Urinary bladder (tissue), 4 donors: Measurements from ENCODE around the gene TRDN. TPM values are rescaled to one million over a fixed set of nuclear protein-coding genes. Genes with fewer than 3 reads are reported as not detected.
"Not testable (repeated sequence)": the region's sequence is repeated elsewhere in the genome, so short reads cannot be mapped to it uniquely, and the experiment has no call there.

Experiments
- DNase-seq: peaks from one replicate; pipeline ENCODE4 v3.0.0-alpha.2; 2015; ENCODE audit errors: extremely low spot score
- H3K27ac ChIP-seq: one replicate; pipeline ENCODE4 v1.5.1; 2013; ENCODE audit warnings: low read depth, mild to moderate bottlenecking, moderate library complexity
- H3K36me3 ChIP-seq: one replicate; pipeline ENCODE4 v1.6.1; 2013; ENCODE audit warnings: mild to moderate bottlenecking, moderate library complexity; ENCODE audit not compliant: insufficient read depth
- H3K4me1 ChIP-seq: one replicate; pipeline ENCODE4 v1.6.1; 2013; ENCODE audit warnings: mild to moderate bottlenecking, moderate library complexity; ENCODE audit not compliant: insufficient read depth
- H3K4me3 ChIP-seq: one replicate; pipeline ENCODE4 v1.5.1; 2013; ENCODE audit warnings: low read depth, low read length
- WGBS: extraction: QIAGEN DNeasy Blood & Tissue Kit; methylation state at CpG from one replicate; pipeline ENCODE4 v1.1.7; 2013; 5-methylcytosine and 5-hydroxymethylcytosine counted together
- polyA plus RNA-seq: library from polyadenylated mRNA; stranded (reverse); fragments of 200-250 nt; gene quantifications from one replicate; pipeline ENCODE4 v1.2.3, GENCODE V29; 2013
- total RNA-seq: library from RNA; depleted of rRNA; stranded (reverse); fragments of >200 nt; gene quantifications from one replicate; pipeline ENCODE4 v1.2.3, GENCODE V29; 2014
- donor health status: healthy with polysubstance abuse.
- donor health status: healthy.

Gene TRDN
- total and polyA plus RNA-seq, 2 donors = 0.09 to 13.5 TPM

- no peak overlapping the region for H3K27ac ChIP-seq
- H3K4me1 ChIP-seq = no peaks in the 10 kb centered on the region
- no peak overlapping the region for H3K4me3 ChIP-seq
- 48% methylated on average over 3 of the region's 3 CpGs for WGBS
- DNase-seq = no peak
- no peaks in the 10 kb centered on the region for H3K36me3 ChIP-seq
These were observed 284.5 kb downstream of the TRDN start for GRCh38 chr6:123352279-123352678.

DNA sequence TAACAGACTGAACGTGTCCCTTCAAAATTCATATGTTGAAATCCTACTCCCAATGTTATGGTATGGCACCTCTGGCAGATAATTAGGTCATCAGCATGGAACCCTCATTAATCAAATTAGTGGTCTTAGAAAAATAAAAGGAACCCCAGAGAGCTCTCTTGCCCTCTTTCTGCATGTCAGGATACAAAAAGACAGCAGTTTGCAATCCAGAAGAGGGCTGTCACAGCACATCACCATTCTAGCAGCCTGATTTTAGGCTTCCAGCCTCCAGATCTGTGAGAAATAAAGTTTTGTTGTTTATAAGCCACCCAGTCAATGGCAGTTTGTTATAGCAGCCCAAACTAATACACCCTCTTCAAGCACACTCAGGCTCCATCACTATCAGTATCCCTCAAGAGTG, 292.9 kb downstream of the TRDN start:
- Histone ChIP-seq H3K27ac (no peak overlapping the region), H3K36me3 (no peaks in the 10 kb centered on the region), H3K4me3 (no peak overlapping the region), H3K4me1 (no peaks in the 10 kb centered on the region)
- no peak for DNase-seq
- 78% methylated on average over 1 of the region's 1 CpG for WGBS

DNA sequence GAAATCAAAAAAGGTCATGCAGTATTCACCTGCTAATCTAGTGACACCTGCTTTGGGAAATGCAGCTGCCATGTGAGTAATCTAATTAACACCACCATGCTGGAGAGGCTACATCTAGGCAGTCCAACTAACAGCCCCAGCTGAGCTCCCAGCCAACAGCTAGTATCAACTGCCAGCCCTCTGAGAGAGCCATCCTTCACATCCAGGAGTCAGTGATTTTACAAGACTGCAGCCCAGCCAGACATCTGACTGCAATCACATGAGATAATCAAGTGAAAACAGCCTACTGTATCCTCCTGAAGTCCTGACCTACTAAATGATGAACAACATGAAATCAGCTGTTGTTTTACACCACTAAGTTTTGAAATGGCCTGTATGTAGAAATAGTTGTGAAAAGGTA, 298.4 kb downstream of the TRDN start:
- Histone ChIP-seq H3K4me3 (no peak overlapping the region), H3K36me3 (no peaks in the 10 kb centered on the region), H3K27ac (no peak overlapping the region), H3K4me1 (no peaks in the 10 kb centered on the region)
- DNase-seq = no peak

- no peak overlapping the region for H3K27ac ChIP-seq
- 41% methylated on average over 3 of the region's 3 CpGs for WGBS
- H3K36me3 ChIP-seq = no peaks in the 10 kb centered on the region
- no peak for DNase-seq
- no peak overlapping the region for H3K4me3 ChIP-seq
- H3K4me1 ChIP-seq = no peaks in the 10 kb centered on the region
These were observed 303.6 kb downstream of the TRDN start for GRCh38 chr6:123333000-123333756.

GRCh38 chr6:123332070-123332469, 304.7 kb downstream of the TRDN start:
- H3K36me3 ChIP-seq = no peaks in the 10 kb centered on the region
- WGBS = 86% methylated on average over 2 of the region's 2 CpGs

GRCh38 chr6:123329337-123329736, 307.4 kb downstream of the TRDN start:
- H3K4me1 ChIP-seq = no peaks in the 10 kb centered on the region
- no peak overlapping the region for H3K4me3 ChIP-seq
- no peak overlapping the region for H3K27ac ChIP-seq
- DNase-seq = no peak
- H3K36me3 ChIP-seq = no peaks in the 10 kb centered on the region

More at GRCh38 chr6:123332070-123332469, 304.7 kb downstream of the TRDN start:
- Histone ChIP-seq H3K27ac (no peak overlapping the region), H3K4me1 (no peaks in the 10 kb centered on the region), H3K4me3 (no peak overlapping the region)
- DNase-seq = no peak

- Histone ChIP-seq H3K4me3 (no peak overlapping the region), H3K4me1 (no peaks in the 10 kb centered on the region), H3K27ac (no peak overlapping the region), H3K36me3 (no peaks in the 10 kb centered on the region)
- DNase-seq = no peak
- 71% methylated on average over 3 of the region's 3 CpGs for WGBS
These were observed 313.1 kb downstream of the TRDN start for GRCh38 chr6:123323452-123324329.

- Histone ChIP-seq H3K27ac (no peak overlapping the region), H3K36me3 (no peaks in the 10 kb centered on the region), H3K4me3 (no peak overlapping the region), H3K4me1 (no peaks in the 10 kb centered on the region)
- no peak for DNase-seq
- 73% methylated on average over 7 of the region's 7 CpGs for WGBS
These were observed 315.7 kb downstream of the TRDN start for GRCh38 chr6:123321020-123321419.

DNA sequence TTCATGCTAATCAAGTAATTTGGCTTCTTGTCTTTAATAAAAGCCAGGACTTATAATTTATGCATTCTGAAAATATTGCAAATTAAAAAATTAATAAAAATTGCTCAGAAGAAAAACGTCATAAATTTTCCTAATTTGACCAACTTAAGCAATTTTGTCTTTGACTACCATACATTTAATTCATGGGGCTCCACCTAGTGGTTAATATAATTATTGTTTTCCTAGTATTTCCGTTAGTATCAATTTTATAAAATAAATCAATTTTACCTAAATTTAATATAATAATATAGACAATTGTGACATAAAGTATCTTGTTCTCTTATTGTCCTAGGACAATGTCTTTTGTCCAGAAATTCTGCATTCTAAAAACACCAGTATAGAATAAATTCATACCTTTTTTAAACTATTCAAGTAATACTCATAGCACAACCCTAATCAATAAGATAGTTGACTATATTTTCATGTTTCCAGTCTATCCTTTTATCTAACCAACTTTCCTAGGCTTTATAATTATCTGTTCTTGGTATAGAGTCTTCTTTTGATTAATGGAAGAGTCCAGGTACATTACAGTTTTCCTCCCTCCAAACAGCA, 319.9 kb downstream of the TRDN start:
- H3K4me3 ChIP-seq = no peak overlapping the region
- no peaks in the 10 kb centered on the region for H3K36me3 ChIP-seq
- WGBS = 4% methylated on average over 2 of the region's 2 CpGs
- H3K4me1 ChIP-seq = no peaks in the 10 kb centered on the region
- H3K27ac ChIP-seq = no peak overlapping the region
- no peak for DNase-seq

GRCh38 chr6:123314459-123314858, 322.3 kb downstream of the TRDN start:
- DNase-seq, H3K4me1 ChIP-seq, H3K27ac ChIP-seq, H3K4me3 ChIP-seq, H3K36me3 ChIP-seq: not testable (repeated sequence)
- over 99% methylated on average over 2 of the region's 2 CpGs for WGBS

DNA sequence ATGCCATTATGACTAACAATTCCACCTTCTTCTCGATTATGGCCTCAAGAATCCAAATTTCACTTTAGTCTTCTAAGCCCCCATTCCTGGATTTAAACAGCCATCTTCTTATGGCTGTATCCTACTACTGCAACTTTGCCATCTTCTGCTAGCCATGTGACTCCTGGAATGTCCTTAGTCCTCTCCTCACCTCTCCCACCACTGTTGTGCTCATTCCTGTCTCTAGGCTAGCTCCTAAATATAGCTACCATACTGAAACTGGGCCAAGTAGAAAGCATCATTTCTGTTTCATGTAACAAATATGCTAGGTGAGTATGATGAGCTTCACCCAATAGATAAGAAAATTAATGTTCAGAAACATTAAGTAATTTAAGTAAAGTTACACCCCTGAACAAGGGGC, 327.6 kb downstream of the TRDN start:
- Histone ChIP-seq H3K4me3 (no peak overlapping the region), H3K27ac (no peak overlapping the region), H3K4me1 (no peaks in the 10 kb centered on the region), H3K36me3 (no peaks in the 10 kb centered on the region)
- 84% methylated on average over 1 of the region's 1 CpG for WGBS
- no peak for DNase-seq

DNA sequence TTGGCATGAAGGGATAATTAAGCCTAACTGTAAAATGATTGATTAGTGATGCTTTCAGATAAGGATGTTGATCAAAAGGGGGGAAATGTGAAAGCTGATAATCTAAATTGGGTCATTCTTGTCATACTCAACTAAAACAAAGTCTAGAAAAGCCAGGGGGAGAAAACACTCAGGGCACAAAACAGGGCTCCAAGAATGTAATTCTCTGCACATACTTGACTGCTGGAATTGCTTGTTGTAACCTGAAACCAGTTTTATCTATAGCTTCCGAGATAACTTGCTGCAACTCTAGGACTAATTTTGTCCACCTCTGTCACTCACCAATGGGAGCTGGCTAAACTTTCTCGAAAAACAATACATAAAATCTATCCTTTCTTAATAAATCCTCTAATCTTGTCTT, 330.4 kb downstream of the TRDN start:
- Histone ChIP-seq H3K36me3 (no peaks in the 10 kb centered on the region), H3K4me1 (no peaks in the 10 kb centered on the region), H3K4me3 (no peak overlapping the region), H3K27ac (no peak overlapping the region)
- DNase-seq = no peak
- WGBS = 12% methylated on average over 2 of the region's 2 CpGs

DNA sequence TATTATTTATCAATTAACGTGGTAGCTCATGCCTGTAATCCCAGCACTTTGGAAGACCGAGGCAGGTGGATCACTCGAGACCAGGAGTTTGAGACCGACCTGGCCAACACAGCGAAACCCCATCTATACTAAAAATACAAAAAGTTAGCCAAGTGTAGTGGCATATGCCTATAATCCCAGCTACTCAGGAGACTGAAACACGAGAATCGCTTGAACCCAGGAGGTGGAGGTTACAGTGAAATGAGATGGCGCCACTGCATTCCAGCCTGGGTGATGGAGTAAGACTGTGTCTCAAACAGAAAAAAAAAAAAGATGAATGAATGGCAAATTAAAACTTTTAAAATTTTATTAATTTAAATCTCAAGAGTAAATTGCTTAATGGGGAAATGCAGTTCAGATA, 341.1 kb downstream of the TRDN start:
- Histone ChIP-seq H3K4me3 (no peak overlapping the region), H3K4me1 (no peaks in the 10 kb centered on the region), H3K27ac (no peak overlapping the region), H3K36me3 (no peaks in the 10 kb centered on the region)
- 92% methylated on average over 8 of the region's 8 CpGs for WGBS
- no peak for DNase-seq

GRCh38 chr6:123295181-123295580, 341.6 kb downstream of the TRDN start:
- no peak overlapping the region for H3K27ac ChIP-seq
- WGBS = 98% methylated on average over 1 of the region's 1 CpG

More at GRCh38 chr6:123295181-123295580, 341.6 kb downstream of the TRDN start:
- DNase-seq = no peak
- no peaks in the 10 kb centered on the region for H3K4me1 ChIP-seq
- no peaks in the 10 kb centered on the region for H3K36me3 ChIP-seq
- no peak overlapping the region for H3K4me3 ChIP-seq
